Measurements from ENCODE around the gene SLC17A2.

Gene SLC17A2

GRCh38 chr6:25893778-25894177 is 36.7 kb downstream of the SLC17A2 start:
- H3K9me3 ChIP-seq (ENCODE audit: control insufficient read depth, insufficient read depth, low read depth, low read length), result no peaks in the 10 kb centered on the region
- H3K27ac ChIP-seq (ENCODE audit: extremely low read depth, low read depth, low read length), result no peak overlapping the region
- H3K4me1 ChIP-seq (ENCODE audit: control insufficient read depth, insufficient read depth, low read length), result no peaks in the 10 kb centered on the region
- ChIA-PET CTCF (interaction anchor here (1.0 to 1.5 kb wide), 3 partner anchors 174 to 337 kb away, joined by 3 to 4 read pairs (median 4); no protein-coding TSS in a partner anchor), POLR2A (no interaction called here)
- TF ChIP-seq, protein P1, sequence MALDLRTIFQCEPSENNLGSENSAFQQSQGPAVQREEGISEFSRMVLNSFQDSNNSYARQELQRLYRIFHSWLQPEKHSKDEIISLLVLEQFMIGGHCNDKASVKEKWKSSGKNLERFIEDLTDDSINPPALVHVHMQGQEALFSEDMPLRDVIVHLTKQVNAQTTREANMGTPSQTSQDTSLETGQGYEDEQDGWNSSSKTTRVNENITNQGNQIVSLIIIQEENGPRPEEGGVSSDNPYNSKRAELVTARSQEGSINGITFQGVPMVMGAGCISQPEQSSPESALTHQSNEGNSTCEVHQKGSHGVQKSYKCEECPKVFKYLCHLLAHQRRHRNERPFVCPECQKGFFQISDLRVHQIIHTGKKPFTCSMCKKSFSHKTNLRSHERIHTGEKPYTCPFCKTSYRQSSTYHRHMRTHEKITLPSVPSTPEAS (tag by site-specific recombination; IDR thresholded peaks at IDR 0.05), result no peak
- TF ChIP-seq ZNF416 (tag by site-specific recombination; IDR thresholded peaks at IDR 0.05) (no peak), PRDM4 (tag by site-specific recombination; IDR thresholded peaks at IDR 0.05) (no peak), ZNF112 (tag by site-specific recombination; IDR thresholded peaks at IDR 0.05) (no peak), PRDM2 (tag by site-specific recombination; IDR thresholded peaks at IDR 0.05; ENCODE audit: borderline replicate concordance) (no peak), ZNF214 (tag by site-specific recombination; IDR thresholded peaks at IDR 0.05; ENCODE audit: borderline replicate concordance) (no peak), ZBTB17 (tag by site-specific recombination; IDR thresholded peaks at IDR 0.05) (no peak), ZNF530 (tag by site-specific recombination; IDR thresholded peaks at IDR 0.05; ENCODE audit: low read depth) (no peak), ZNF548 (tag by site-specific recombination; IDR thresholded peaks at IDR 0.05) (no peak), ZNF394 (tag by site-specific recombination; IDR thresholded peaks at IDR 0.05; ENCODE audit: borderline replicate concordance) (no peak), ZNF16 (tag by site-specific recombination; IDR thresholded peaks at IDR 0.05; ENCODE audit: low read depth) (no peak)
- TF ChIP-seq, protein P2, sequence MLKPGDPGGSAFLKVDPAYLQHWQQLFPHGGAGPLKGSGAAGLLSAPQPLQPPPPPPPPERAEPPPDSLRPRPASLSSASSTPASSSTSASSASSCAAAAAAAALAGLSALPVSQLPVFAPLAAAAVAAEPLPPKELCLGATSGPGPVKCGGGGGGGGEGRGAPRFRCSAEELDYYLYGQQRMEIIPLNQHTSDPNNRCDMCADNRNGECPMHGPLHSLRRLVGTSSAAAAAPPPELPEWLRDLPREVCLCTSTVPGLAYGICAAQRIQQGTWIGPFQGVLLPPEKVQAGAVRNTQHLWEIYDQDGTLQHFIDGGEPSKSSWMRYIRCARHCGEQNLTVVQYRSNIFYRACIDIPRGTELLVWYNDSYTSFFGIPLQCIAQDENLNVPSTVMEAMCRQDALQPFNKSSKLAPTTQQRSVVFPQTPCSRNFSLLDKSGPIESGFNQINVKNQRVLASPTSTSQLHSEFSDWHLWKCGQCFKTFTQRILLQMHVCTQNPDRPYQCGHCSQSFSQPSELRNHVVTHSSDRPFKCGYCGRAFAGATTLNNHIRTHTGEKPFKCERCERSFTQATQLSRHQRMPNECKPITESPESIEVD (tag by site-specific recombination; IDR thresholded peaks at IDR 0.05), result no peak
- TF ChIP-seq, protein P3, sequence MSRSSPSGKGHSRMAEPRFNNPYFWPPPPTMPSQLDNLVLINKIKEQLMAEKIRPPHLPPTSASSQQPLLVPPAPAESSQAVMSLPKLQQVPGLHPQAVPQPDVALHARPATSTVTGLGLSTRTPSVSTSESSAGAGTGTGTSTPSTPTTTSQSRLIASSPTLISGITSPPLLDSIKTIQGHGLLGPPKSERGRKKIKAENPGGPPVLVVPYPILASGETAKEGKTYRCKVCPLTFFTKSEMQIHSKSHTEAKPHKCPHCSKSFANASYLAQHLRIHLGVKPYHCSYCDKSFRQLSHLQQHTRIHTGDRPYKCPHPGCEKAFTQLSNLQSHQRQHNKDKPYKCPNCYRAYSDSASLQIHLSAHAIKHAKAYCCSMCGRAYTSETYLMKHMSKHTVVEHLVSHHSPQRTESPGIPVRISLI (tag by site-specific recombination; IDR thresholded peaks at IDR 0.05), result no peak
- TF ChIP-seq, protein P4, sequence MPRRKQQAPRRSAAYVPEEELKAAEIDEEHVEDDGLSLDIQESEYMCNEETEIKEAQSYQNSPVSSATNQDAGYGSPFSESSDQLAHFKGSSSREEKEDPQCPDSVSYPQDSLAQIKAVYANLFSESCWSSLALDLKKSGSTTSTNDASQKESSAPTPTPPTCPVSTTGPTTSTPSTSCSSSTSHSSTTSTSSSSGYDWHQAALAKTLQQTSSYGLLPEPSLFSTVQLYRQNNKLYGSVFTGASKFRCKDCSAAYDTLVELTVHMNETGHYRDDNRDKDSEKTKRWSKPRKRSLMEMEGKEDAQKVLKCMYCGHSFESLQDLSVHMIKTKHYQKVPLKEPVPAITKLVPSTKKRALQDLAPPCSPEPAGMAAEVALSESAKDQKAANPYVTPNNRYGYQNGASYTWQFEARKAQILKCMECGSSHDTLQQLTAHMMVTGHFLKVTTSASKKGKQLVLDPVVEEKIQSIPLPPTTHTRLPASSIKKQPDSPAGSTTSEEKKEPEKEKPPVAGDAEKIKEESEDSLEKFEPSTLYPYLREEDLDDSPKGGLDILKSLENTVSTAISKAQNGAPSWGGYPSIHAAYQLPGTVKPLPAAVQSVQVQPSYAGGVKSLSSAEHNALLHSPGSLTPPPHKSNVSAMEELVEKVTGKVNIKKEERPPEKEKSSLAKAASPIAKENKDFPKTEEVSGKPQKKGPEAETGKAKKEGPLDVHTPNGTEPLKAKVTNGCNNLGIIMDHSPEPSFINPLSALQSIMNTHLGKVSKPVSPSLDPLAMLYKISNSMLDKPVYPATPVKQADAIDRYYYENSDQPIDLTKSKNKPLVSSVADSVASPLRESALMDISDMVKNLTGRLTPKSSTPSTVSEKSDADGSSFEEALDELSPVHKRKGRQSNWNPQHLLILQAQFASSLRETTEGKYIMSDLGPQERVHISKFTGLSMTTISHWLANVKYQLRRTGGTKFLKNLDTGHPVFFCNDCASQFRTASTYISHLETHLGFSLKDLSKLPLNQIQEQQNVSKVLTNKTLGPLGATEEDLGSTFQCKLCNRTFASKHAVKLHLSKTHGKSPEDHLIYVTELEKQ (tag by site-specific recombination; IDR thresholded peaks at IDR 0.05; ENCODE audit: borderline replicate concordance), result no peak
- TF ChIP-seq, protein P5, sequence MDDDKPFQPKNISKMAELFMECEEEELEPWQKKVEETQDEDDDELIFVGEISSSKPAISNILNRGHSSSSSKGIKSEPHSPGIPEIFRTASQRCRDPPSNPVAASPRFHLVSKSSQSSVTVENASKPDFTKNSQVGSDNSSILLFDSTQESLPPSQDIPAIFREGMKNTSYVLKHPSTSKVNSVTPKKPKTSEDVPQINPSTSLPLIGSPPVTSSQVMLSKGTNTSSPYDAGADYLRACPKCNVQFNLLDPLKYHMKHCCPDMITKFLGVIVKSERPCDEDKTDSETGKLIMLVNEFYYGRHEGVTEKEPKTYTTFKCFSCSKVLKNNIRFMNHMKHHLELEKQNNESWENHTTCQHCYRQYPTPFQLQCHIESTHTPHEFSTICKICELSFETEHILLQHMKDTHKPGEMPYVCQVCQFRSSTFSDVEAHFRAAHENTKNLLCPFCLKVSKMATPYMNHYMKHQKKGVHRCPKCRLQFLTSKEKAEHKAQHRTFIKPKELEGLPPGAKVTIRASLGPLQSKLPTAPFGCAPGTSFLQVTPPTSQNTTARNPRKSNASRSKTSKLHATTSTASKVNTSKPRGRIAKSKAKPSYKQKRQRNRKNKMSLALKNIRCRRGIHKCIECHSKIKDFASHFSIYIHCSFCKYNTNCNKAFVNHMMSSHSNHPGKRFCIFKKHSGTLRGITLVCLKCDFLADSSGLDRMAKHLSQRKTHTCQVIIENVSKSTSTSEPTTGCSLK (tag by site-specific recombination; IDR thresholded peaks at IDR 0.05), result no peak
- no peak overlapping the region for H3K4me3 ChIP-seq (ENCODE audit: low read depth, low read length)
- no peaks in the 10 kb centered on the region for H3K36me3 ChIP-seq (ENCODE audit: control insufficient read depth in 2 of 2, insufficient read depth in 1 of 2, low read length in 2 of 2)
